CD4-positive, alpha-beta T cell treated with Interleukin-17A for 1 hour (primary cell): Measurements from ENCODE around the gene RTF1.
A peak's percentile ranks its signal among the peaks of the same experiment; 100 is the strongest.
"Not testable (repeated sequence)": the region's sequence is repeated elsewhere in the genome, so short reads cannot be mapped to it uniquely, and the experiment has no call there.

Experiments
- DNase-seq: peaks from one replicate; pipeline ENCODE4 v3.0.0-alpha.2; 2020

Gene RTF1

GRCh38 chr15:41416742-41417417, at the start of gene RTF1:
TSS of gene RTF1 (plus strand) at chr15:41417095. CDS start at chr15:41417116, 21 bp downstream.
- peak; percentile 96 for DNase-seq

GRCh38 chr15:41367418-41367817, 49.5 kb upstream of the RTF1 start:
- DNase-seq = no peak

- no peak for DNase-seq
These were observed 38.9 kb upstream of the RTF1 start for GRCh38 chr15:41377978-41378377.

- not testable (repeated sequence) for DNase-seq
These were observed 32.7 kb upstream of the RTF1 start for GRCh38 chr15:41383974-41384749.

GRCh38 chr15:41387646-41388045, 29.2 kb upstream of the RTF1 start:
- DNase-seq = no peak

- DNase-seq = no peak
These were observed 24.2 kb upstream of the RTF1 start for GRCh38 chr15:41392659-41393058.

GRCh38 chr15:41394924-41395323, 22.0 kb upstream of the RTF1 start:
- DNase-seq = no peak

- DNase-seq = no peak
These were observed 20.8 kb upstream of the RTF1 start for GRCh38 chr15:41396111-41396510.

- no peak for DNase-seq
These were observed 15.0 kb upstream of the RTF1 start for GRCh38 chr15:41401904-41402267.

- DNase-seq = no peak
These were observed 9.6 kb upstream of the RTF1 start for GRCh38 chr15:41407341-41407740.

- no peak for DNase-seq
These were observed 8.7 kb upstream of the RTF1 start for GRCh38 chr15:41408234-41408641.

GRCh38 chr15:41411031-41411430, 5.9 kb upstream of the RTF1 start:
- no peak for DNase-seq

- no peak for DNase-seq
These were observed 5.5 kb upstream of the RTF1 start for GRCh38 chr15:41411441-41411840.

GRCh38 chr15:41416128-41416741, 660 bp upstream of the RTF1 start:
- no peak for DNase-seq

GRCh38 chr15:41417418-41418195, 712 bp downstream of the RTF1 start:
- DNase-seq = no peak

GRCh38 chr15:41423979-41424659, 7.2 kb downstream of the RTF1 start:
- DNase-seq = peak; percentile 8

GRCh38 chr15:41424809-41425208, 7.9 kb downstream of the RTF1 start:
- no peak for DNase-seq

GRCh38 chr15:41425907-41426306, 9.0 kb downstream of the RTF1 start:
- DNase-seq = not testable (repeated sequence)

- DNase-seq = peak; percentile 16
These were observed 12.4 kb downstream of the RTF1 start for GRCh38 chr15:41429003-41429890.

- DNase-seq = peak; percentile 5
These were observed 18.3 kb downstream of the RTF1 start for GRCh38 chr15:41435037-41435786.

GRCh38 chr15:41437448-41437847, 20.6 kb downstream of the RTF1 start:
- no peak for DNase-seq
